ENCODE data around the gene PKIB. TPM values are rescaled to one million over a fixed set of nuclear protein-coding genes. Genes with fewer than 3 reads are reported as not detected.
A peak's percentile ranks its signal among the peaks of the same experiment; 100 is the strongest.

PKIB gene
- total RNA-seq, 1 donor from 2014 or later = 15.3 TPM

- Histone ChIP-seq H3K27me3 (ENCODE audit: control insufficient read depth, insufficient read depth, low read length) (no peaks in the 10 kb centered on the region), H3K36me3 (ENCODE audit: control insufficient read depth, insufficient read depth, low read length) (no peaks in the 10 kb centered on the region)
- TF ChIP-seq CTCF (IDR thresholded peaks at IDR 0.05; ENCODE audit: insufficient read depth, low read length, poor library complexity, severe bottlenecking) = no peak
These were observed 59.2 kb downstream of the PKIB start for GRCh38 chr6:122669418-122669817.

GRCh38 chr6:122669868-122670267 is 59.7 kb downstream of the PKIB start:
- no peak overlapping the region for H3K4me3 ChIP-seq (ENCODE audit: low read depth, low read length)
- no peak for TF ChIP-seq CTCF (IDR thresholded peaks at IDR 0.05; ENCODE audit: insufficient read depth, low read length, poor library complexity, severe bottlenecking)
- H3K36me3 ChIP-seq (ENCODE audit: control insufficient read depth, insufficient read depth, low read length) = no peaks in the 10 kb centered on the region
- no peaks in the 10 kb centered on the region for H3K27me3 ChIP-seq (ENCODE audit: control insufficient read depth, insufficient read depth, low read length)
- no peak for DNase-seq (ENCODE audit: low read depth)

More at GRCh38 chr6:122669418-122669817, 59.2 kb downstream of the PKIB start:
- no peak overlapping the region for H3K4me3 ChIP-seq (ENCODE audit: low read depth, low read length)
- no peak for DNase-seq (ENCODE audit: low read depth)

GRCh38 chr6:122671251-122671650 is 61.0 kb downstream of the PKIB start:
- no peaks in the 10 kb centered on the region for H3K27me3 ChIP-seq (ENCODE audit: control insufficient read depth, insufficient read depth, low read length)
- no peak for TF ChIP-seq CTCF (IDR thresholded peaks at IDR 0.05; ENCODE audit: insufficient read depth, low read length, poor library complexity, severe bottlenecking)
- H3K36me3 ChIP-seq (ENCODE audit: control insufficient read depth, insufficient read depth, low read length) = no peaks in the 10 kb centered on the region
- no peak for DNase-seq (ENCODE audit: low read depth)
- H3K4me3 ChIP-seq (ENCODE audit: low read depth, low read length) = no peak overlapping the region

GRCh38 chr6:122673343-122673961 is 63.2 kb downstream of the PKIB start:
- TF ChIP-seq CTCF (IDR thresholded peaks at IDR 0.05; ENCODE audit: insufficient read depth, low read length, poor library complexity, severe bottlenecking) = no peak
- Histone ChIP-seq H3K36me3 (ENCODE audit: control insufficient read depth, insufficient read depth, low read length) (no peaks in the 10 kb centered on the region), H3K27me3 (ENCODE audit: control insufficient read depth, insufficient read depth, low read length) (no peaks in the 10 kb centered on the region), H3K4me3 (ENCODE audit: low read depth, low read length) (no peak overlapping the region)
- peak; percentile 55 for DNase-seq (ENCODE audit: low read depth)

- no peak for DNase-seq (ENCODE audit: low read depth)
- no peaks in the 10 kb centered on the region for H3K27me3 ChIP-seq (ENCODE audit: control insufficient read depth, insufficient read depth, low read length)
- no peak overlapping the region for H3K4me3 ChIP-seq (ENCODE audit: low read depth, low read length)
- H3K36me3 ChIP-seq (ENCODE audit: control insufficient read depth, insufficient read depth, low read length) = no peaks in the 10 kb centered on the region
- TF ChIP-seq CTCF (IDR thresholded peaks at IDR 0.05; ENCODE audit: insufficient read depth, low read length, poor library complexity, severe bottlenecking) = no peak
These were observed 65.9 kb downstream of the PKIB start for GRCh38 chr6:122676146-122676545.

GRCh38 chr6:122676688-122677087 is 66.5 kb downstream of the PKIB start:
- Histone ChIP-seq H3K4me3 (ENCODE audit: low read depth, low read length) (no peak overlapping the region), H3K36me3 (ENCODE audit: control insufficient read depth, insufficient read depth, low read length) (no peaks in the 10 kb centered on the region), H3K27me3 (ENCODE audit: control insufficient read depth, insufficient read depth, low read length) (no peaks in the 10 kb centered on the region)
- TF ChIP-seq CTCF (IDR thresholded peaks at IDR 0.05; ENCODE audit: insufficient read depth, low read length, poor library complexity, severe bottlenecking) = no peak
- DNase-seq (ENCODE audit: low read depth) = no peak

Data from kidney epithelial cell (primary cell).